HEK293T (cell line): ENCODE results near the gene HS6ST2.

Experiments used
- BHLHE40 ChIP-seq: fragments of 450-650 bp; IDR thresholded peaks from 2 replicates; pipeline ENCODE4 v1.6.1; 2016; ENCODE audit warnings: mild to moderate bottlenecking, moderate library complexity, borderline replicate concordance
- ELF4 ChIP-seq: fragments of 450-650 bp; IDR thresholded peaks from 2 replicates; pipeline ENCODE4 v1.6.1; 2017; ENCODE audit warnings: antibody characterized with exemption
- FOXA1 ChIP-seq: fragments of 450-650 bp; IDR thresholded peaks from 2 replicates; pipeline ENCODE4 v1.6.1; 2016; ENCODE audit warnings: mild to moderate bottlenecking
- FOXK2 ChIP-seq: fragments of 450-650 bp; IDR thresholded peaks from 2 replicates; pipeline ENCODE4 v1.6.1; 2016; ENCODE audit warnings: mild to moderate bottlenecking
- FOXM1 ChIP-seq: fragments of 450-650 bp; IDR thresholded peaks from 2 replicates; pipeline ENCODE4 v1.6.1; 2017; ENCODE audit warnings: mild to moderate bottlenecking, borderline replicate concordance
- HDGF ChIP-seq: fragments of 450-650 bp; IDR thresholded peaks from 2 replicates; pipeline ENCODE4 v1.6.1; 2017; ENCODE audit warnings: antibody characterized with exemption, borderline replicate concordance
- L3MBTL2 ChIP-seq: fragments of 450-650 bp; conservative IDR thresholded peaks from 2 replicates; pipeline ENCODE4 v1.6.1; 2016; ENCODE audit warnings: mild to moderate bottlenecking
- LEF1 ChIP-seq: fragments of 450-650 bp; IDR thresholded peaks from 2 replicates; pipeline ENCODE4 v1.6.1; 2017; ENCODE audit warnings: mild to moderate bottlenecking, borderline replicate concordance
- PKNOX1 ChIP-seq: fragments of 450-650 bp; IDR thresholded peaks from 2 replicates; pipeline ENCODE4 v1.6.1; 2016
- SP1 ChIP-seq: fragments of 450-650 bp; IDR thresholded peaks from 2 replicates; pipeline ENCODE4 v1.6.1; 2017
- SUZ12 ChIP-seq: fragments of 450-650 bp; IDR thresholded peaks from 2 replicates; pipeline ENCODE4 v1.6.1; 2016; ENCODE audit warnings: mild to moderate bottlenecking
- TARDBP ChIP-seq: fragments of 450-650 bp; IDR thresholded peaks from 2 replicates; pipeline ENCODE4 v1.6.1; 2016
- ZNF384 ChIP-seq: fragments of 450-650 bp; IDR thresholded peaks from 2 replicates; pipeline ENCODE4 v1.6.1; 2016

DNA sequence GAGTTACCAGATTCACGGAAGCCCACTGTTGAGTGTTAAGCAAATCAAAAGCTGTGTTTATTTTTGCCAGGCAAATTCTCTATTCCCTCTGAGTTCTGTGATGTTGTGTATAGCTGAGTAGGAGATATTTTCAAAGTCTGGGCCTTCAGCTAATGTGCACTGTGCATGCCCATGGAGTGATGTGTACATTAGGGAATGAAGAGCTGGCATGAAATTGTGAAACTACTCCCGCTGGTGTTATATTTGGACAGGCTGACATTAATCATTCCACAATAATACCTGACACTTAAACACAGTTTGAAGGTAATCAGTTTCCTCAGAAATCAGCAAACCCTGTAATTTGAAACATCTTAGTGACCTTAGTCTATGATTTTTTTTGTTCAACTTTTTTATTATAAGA is 381.5 kb downstream of the HS6ST2 start:
- no peak for TF ChIP-seq HDGF
- no peak for TF ChIP-seq LEF1
- TF ChIP-seq SUZ12: no peak
- TF ChIP-seq BHLHE40: no peak
- no peak for TF ChIP-seq SP1
- no peak for TF ChIP-seq FOXM1
- no peak for TF ChIP-seq FOXK2
- TF ChIP-seq PKNOX1: no peak
- no peak for TF ChIP-seq ZNF384
- no peak for TF ChIP-seq FOXA1
- TF ChIP-seq ELF4: no peak
- TF ChIP-seq TARDBP: no peak
- no peak for TF ChIP-seq L3MBTL2
